ENCODE data around the gene TMEM141. TPM values are rescaled to one million over a fixed set of nuclear protein-coding genes. Genes with fewer than 3 reads are reported as not detected.
"Not testable (repeated sequence)": the region's sequence is repeated elsewhere in the genome, so short reads cannot be mapped to it uniquely, and the experiment has no call there.

TMEM141 gene
- total RNA-seq, 4 donors from 2014 or later: 81.6 to 189 (median 141) TPM

- no peak overlapping the region for H3K4me3 ChIP-seq (replicated peaks in 1 of 3)
- H3K4me1 ChIP-seq: peaks cover 9 to 18% of the 10 kb centered on the region in 2 donors
- TF ChIP-seq POLR2A (IDR thresholded peaks at IDR 0.05): no peak
- TF ChIP-seq CTCF (IDR thresholded peaks at IDR 0.05): no peak
- 90% methylated on average over 10 to 16 of the region's 17 CpGs for WGBS, 2 donors
- H3K27ac ChIP-seq: no peak overlapping the region
- no peaks in the 10 kb centered on the region for H3K27me3 ChIP-seq
- H3K36me3 ChIP-seq: no peaks in the 10 kb centered on the region
- intact Hi-C loops (cut with DNase I): no loop called here
- DNase-seq: no peak
- H3K9me3 ChIP-seq: no peaks in the 10 kb centered on the region
Observed at GRCh38 chr9:136762221-136762691, 28.9 kb upstream of the TMEM141 start.

GRCh38 chr9:136762915-136763648, 28.1 kb upstream of the TMEM141 start:
- WGBS, 2 donors: 15 to 18% methylated on average over 11 to 22 of the region's 37 CpGs
- no peak for DNase-seq
- no peaks in the 10 kb centered on the region for H3K27me3 ChIP-seq
- H3K27ac ChIP-seq: no peak overlapping the region
- peaks cover 4 to 12% of the 10 kb centered on the region in 2 donors for H3K4me1 ChIP-seq
- TF ChIP-seq POLR2A (IDR thresholded peaks at IDR 0.05) (no peak), CTCF (IDR thresholded peaks at IDR 0.05) (no peak)
- no peaks in the 10 kb centered on the region for H3K36me3 ChIP-seq
- intact Hi-C loops (cut with DNase I): no loop called here
- H3K4me3 ChIP-seq (replicated peaks in 1 of 3): no peak overlapping the region
- no peaks in the 10 kb centered on the region for H3K9me3 ChIP-seq

- H3K4me1 ChIP-seq: peaks cover 4 to 8% of the 10 kb centered on the region in 2 donors
- H3K9me3 ChIP-seq: no peaks in the 10 kb centered on the region
- DNase-seq: no peak
- H3K27me3 ChIP-seq: no peaks in the 10 kb centered on the region
- intact Hi-C loops (cut with DNase I): no loop called here
- no peaks in the 10 kb centered on the region for H3K36me3 ChIP-seq
- H3K27ac ChIP-seq: no peak overlapping the region
- no peak overlapping the region for H3K4me3 ChIP-seq (replicated peaks in 1 of 3)
- TF ChIP-seq POLR2A (IDR thresholded peaks at IDR 0.05): no peak
- no peak for TF ChIP-seq CTCF (IDR thresholded peaks at IDR 0.05)
- 92% methylated on average over 13 of the region's 14 CpGs; no CpG with 5 or more reads in 1 of the 2 donors for WGBS, 2 donors
Observed at GRCh38 chr9:136763649-136764035, 27.5 kb upstream of the TMEM141 start.

- Histone ChIP-seq H3K27ac (no peak within 1 kb of the TSS), H3K27me3 (no peaks in the 10 kb centered on the region), H3K36me3 (no peaks in the 10 kb centered on the region), H3K9me3 (no peaks in the 10 kb centered on the region), H3K4me3 (replicated peaks in 1 of 3) (no peak within 1 kb of the TSS), H3K4me1 (peaks cover 0 to 5% of the 10 kb centered on the region in 2 donors)
- WGBS, 2 donors: 73 to 79% methylated on average over 6 to 10 of the region's 14 CpGs
- intact Hi-C loops (cut with DNase I): no loop called here
- no peak for DNase-seq
- no peak for TF ChIP-seq POLR2A (IDR thresholded peaks at IDR 0.05)
- TF ChIP-seq CTCF (IDR thresholded peaks at IDR 0.05): no peak
Observed at GRCh38 chr9:136764301-136764891, 26.7 kb upstream of the TMEM141 start, which contains the start of gene LCN15. LCN15 (minus strand) TSS chr9:136764518; CDS start chr9:136764488, 30 bp downstream.

GRCh38 chr9:136765041-136765440, 26.1 kb upstream of the TMEM141 start:
- DNase-seq: no peak
- TF ChIP-seq POLR2A (IDR thresholded peaks at IDR 0.05) (no peak), CTCF (IDR thresholded peaks at IDR 0.05) (no peak)
- intact Hi-C loops (cut with DNase I): no loop called here
- H3K27me3 ChIP-seq: no peaks in the 10 kb centered on the region
- no peaks in the 10 kb centered on the region for H3K9me3 ChIP-seq
- H3K4me1 ChIP-seq: peaks cover 0 to 5% of the 10 kb centered on the region in 2 donors
- H3K36me3 ChIP-seq: no peaks in the 10 kb centered on the region
- WGBS, 2 donors: 92 to 93% methylated on average over 7 to 13 of the region's 14 CpGs
- H3K27ac ChIP-seq: no peak overlapping the region
- H3K4me3 ChIP-seq (replicated peaks in 1 of 3): no peak overlapping the region

GRCh38 chr9:136765745-136766409, 25.3 kb upstream of the TMEM141 start:
- not testable (repeated sequence) for DNase-seq

More at GRCh38 chr9:136765745-136766409, 25.3 kb upstream of the TMEM141 start:
- intact Hi-C loops (cut with DNase I); H3K27ac ChIP-seq; H3K4me3 ChIP-seq (replicated peaks in 1 of 3); H3K27me3 ChIP-seq; H3K9me3 ChIP-seq; H3K36me3 ChIP-seq; H3K4me1 ChIP-seq: not testable (repeated sequence)
- WGBS, 2 donors: 82 to 83% methylated on average over 14 of the region's 14 CpGs

All from thyroid gland (tissue), 4 donors.